ENCODE results near the gene CD72. TPM values are rescaled to one million over a fixed set of nuclear protein-coding genes. Genes with fewer than 3 reads are reported as not detected.
A peak's percentile ranks its signal among the peaks of the same experiment; 100 is the strongest.

The CD72 gene
- total and polyA plus RNA-seq, 7 donors, result 0.36 to 42.1 (median 1.2) TPM

GRCh38 chr9:35651956-35652828, 34.0 kb upstream of the CD72 start:
- Histone ChIP-seq H3K4me1 (peaks cover 0 to 15% (median 13%) of the 10 kb centered on the region in 4 donors), H3K27me3 (no peaks in the 10 kb centered on the region), H3K36me3 (no peaks in the 10 kb centered on the region), H3K9me3 (no peaks in the 10 kb centered on the region), H3K27ac (no peak overlapping the region), H3K4me3 (no peak overlapping the region)
- peak in 1 of 4 donors; percentile 22 for TF ChIP-seq POLR2AphosphoS5 (IDR thresholded peaks at IDR 0.05)
- no peak for TF ChIP-seq POLR2A (IDR thresholded peaks at IDR 0.05)
- DNase-seq, result no peak
- intact Hi-C loops (cut with DNase I), result loop anchor here (10.0 kb wide), 1 partner anchor 657 kb away; no protein-coding TSS in a partner anchor
- 40 to 80% methylated on average over 7 of the region's 7 CpGs for WGBS, 2 donors

- Histone ChIP-seq H3K9me3 (no peaks in the 10 kb centered on the region), H3K4me1 (peaks cover 0 to 13% (median 11%) of the 10 kb centered on the region in 4 donors), H3K4me3 (no peak within 1 kb of the TSS), H3K27me3 (no peaks in the 10 kb centered on the region), H3K36me3 (no peaks in the 10 kb centered on the region), H3K27ac (peak within 1 kb of the TSS in 1 of 4 donors; percentile 7)
- TF ChIP-seq EP300 (IDR thresholded peaks at IDR 0.05) (no peak), CTCF (IDR thresholded peaks at IDR 0.05) (no peak), POLR2AphosphoS5 (IDR thresholded peaks at IDR 0.05) (no peak), POLR2A (IDR thresholded peaks at IDR 0.05) (no peak)
- 52 to 64% methylated on average over 22 of the region's 22 CpGs for WGBS, 2 donors
- intact Hi-C loops (cut with DNase I), result loop anchor here (10.0 kb wide), 1 partner anchor 656 kb away; no protein-coding TSS in a partner anchor
- DNase-seq, result peak; percentile 61
Observed at GRCh38 chr9:35650341-35651158, 32.3 kb upstream of the CD72 start, which contains the start of gene SIT1. SIT1 (minus strand) TSS chr9:35650931; CDS start chr9:35650853, 78 bp downstream.

GRCh38 chr9:35649431-35650340, 31.5 kb upstream of the CD72 start:
- no peaks in the 10 kb centered on the region for H3K9me3 ChIP-seq
- DNase-seq, result no peak
- no peaks in the 10 kb centered on the region for H3K27me3 ChIP-seq
- 65 to 85% methylated on average over 26 of the region's 26 CpGs for WGBS, 2 donors
- TF ChIP-seq POLR2AphosphoS5 (IDR thresholded peaks at IDR 0.05) (no peak), CTCF (IDR thresholded peaks at IDR 0.05) (no peak), POLR2A (IDR thresholded peaks at IDR 0.05) (no peak), EP300 (IDR thresholded peaks at IDR 0.05) (no peak)
- H3K4me1 ChIP-seq, result peaks cover 0 to 13% (median 11%) of the 10 kb centered on the region in 4 donors
- H3K4me3 ChIP-seq, result no peak overlapping the region
- H3K36me3 ChIP-seq, result no peaks in the 10 kb centered on the region
- peak overlapping the region in 1 of 4 donors; percentile 7 for H3K27ac ChIP-seq
- intact Hi-C loops (cut with DNase I), result loop anchor here (5.0 to 10.0 kb wide), 3 partner anchors 98 to 655 kb away; partner anchors contain the start of genes GBA2 and RGP1

GRCh38 chr9:35646533-35647265, 28.5 kb upstream of the CD72 start:
- H3K27ac ChIP-seq, result peak overlapping the region; percentile 77 to 90 (median 87)
- H3K36me3 ChIP-seq, result no peaks in the 10 kb centered on the region
- peaks cover 0 to 13% (median 11%) of the 10 kb centered on the region in 4 donors for H3K4me1 ChIP-seq
- TF ChIP-seq CTCF (IDR thresholded peaks at IDR 0.05) (peak; percentile 93 to 98 (median 95)), POLR2A (IDR thresholded peaks at IDR 0.05) (peak; percentile 86 to 91), POLR2AphosphoS5 (IDR thresholded peaks at IDR 0.05) (peak; percentile 94 to 98 (median 96)), EP300 (IDR thresholded peaks at IDR 0.05) (peak in 1 of 4 donors; percentile 10)
- whole genome bisulfite sequencing, 2 donors, result 0% methylated on average over 58 of the region's 58 CpGs
- intact Hi-C loops (cut with DNase I), result loop anchor here (2.0 to 10.0 kb wide), 4 partner anchors 42 to 238 kb away; partner anchors contain the start of genes GBA2, RGP1 and TESK1
- H3K9me3 ChIP-seq, result no peaks in the 10 kb centered on the region
- no peaks in the 10 kb centered on the region for H3K27me3 ChIP-seq
- DNase-seq, result peak; percentile 96
- peak overlapping the region; percentile 38 to 63 (median 56) for H3K4me3 ChIP-seq

Data from sigmoid colon (tissue), 7 donors.